GM18499 (cell line): ENCODE measurements around the gene RANBP10.
A peak's percentile ranks its signal among the peaks of the same experiment; 100 is the strongest.
"Not testable (repeated sequence)": the region's sequence is repeated elsewhere in the genome, so short reads cannot be mapped to it uniquely, and the experiment has no call there.

Experiments
- ATAC-seq: cut with Tn5 transposase; IDR thresholded peaks from one replicate; pipeline ENCODE4 v1.9.1; 2021; ENCODE audit warnings: moderate number of reproducible peaks; ENCODE audit not compliant: insufficient read depth, unreplicated experiment

RANBP10 gene

DNA sequence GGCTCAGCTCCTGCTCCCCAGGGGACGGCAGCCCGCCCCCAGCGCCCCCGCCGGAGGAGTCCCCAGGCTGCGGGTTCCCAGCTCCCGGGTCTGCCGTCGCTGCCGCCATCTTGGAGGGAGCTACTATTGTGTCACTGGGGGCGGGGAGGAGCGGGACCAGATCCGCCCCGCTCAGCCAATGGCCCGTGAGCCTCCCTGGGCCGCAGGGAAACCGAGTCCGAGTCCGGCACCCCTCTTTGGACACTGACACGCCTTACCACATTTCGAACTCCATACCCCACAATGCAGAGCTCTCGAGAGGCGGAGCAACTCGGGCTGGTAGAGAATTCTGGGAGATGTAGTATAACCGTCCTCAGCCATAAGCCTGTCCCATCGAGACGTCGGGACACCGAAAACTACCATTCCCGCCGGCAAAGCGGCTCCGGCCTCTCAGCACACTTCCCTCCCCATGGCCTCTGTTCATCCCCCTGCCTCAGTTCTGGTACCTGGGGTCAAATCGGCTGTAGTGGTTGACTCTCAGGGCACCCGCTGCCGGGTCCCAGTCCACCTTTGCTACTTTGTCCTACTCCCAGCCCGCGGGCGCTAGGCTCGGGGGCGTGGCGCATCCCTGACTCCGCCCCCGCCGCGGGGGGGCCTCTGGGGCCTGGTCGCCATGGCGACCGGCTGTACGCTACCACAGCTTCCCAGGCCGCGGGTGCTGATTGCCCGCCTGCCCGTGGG lies at the start of gene RANBP10, which contains the start of gene TSNAXIP1:
TSS of gene RANBP10 (minus strand) at position 133 of the 720 bp plus-strand sequence. CDS start at position 109, 24 bp downstream.
TSS of gene TSNAXIP1 (plus strand) at position 462 of the 720 bp plus-strand sequence. CDS start 261 bp downstream, outside the sequence.
- peak; percentile 89 for ATAC-seq

DNA sequence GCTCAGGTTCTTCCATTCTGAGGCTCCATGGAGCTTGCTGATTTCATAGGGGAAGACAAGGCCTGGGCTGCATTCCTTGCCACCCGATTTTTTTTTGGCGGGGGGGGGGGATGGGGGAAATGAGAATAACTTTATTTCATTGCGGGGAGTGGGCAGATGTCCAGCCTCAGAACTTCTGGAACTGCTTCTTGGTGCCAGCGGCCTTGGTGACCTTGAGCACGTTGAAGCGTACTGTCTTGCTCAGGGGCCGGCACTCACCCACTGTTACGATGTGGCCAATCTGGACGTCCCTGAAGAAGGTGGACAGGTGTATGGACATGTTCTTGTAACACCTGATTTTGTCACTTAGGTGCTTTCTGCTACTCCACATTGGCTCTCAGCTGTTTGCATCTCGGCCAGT lies 49.4 kb upstream of the RANBP10 start:
- no peak for ATAC-seq

DNA sequence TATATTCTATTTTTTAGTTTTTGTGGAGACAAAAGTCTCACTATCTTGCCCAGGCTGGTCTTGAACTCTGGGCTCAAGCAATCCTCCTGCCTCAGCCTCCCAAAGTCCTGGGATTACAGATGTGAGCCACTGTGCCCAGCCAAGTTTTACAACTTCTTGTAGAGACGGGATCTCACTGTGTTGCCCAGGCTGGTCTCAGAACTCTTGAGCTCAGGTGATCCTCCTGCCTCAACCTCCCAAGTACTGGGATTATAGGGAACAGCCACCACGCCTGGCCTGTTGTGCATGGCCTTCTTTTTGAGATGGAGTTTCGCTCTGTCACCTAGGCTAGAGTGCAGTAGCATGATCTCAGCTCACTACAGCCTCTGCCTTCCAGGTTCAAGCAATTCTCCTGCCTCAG lies 47.3 kb upstream of the RANBP10 start:
- ATAC-seq: no peak

DNA sequence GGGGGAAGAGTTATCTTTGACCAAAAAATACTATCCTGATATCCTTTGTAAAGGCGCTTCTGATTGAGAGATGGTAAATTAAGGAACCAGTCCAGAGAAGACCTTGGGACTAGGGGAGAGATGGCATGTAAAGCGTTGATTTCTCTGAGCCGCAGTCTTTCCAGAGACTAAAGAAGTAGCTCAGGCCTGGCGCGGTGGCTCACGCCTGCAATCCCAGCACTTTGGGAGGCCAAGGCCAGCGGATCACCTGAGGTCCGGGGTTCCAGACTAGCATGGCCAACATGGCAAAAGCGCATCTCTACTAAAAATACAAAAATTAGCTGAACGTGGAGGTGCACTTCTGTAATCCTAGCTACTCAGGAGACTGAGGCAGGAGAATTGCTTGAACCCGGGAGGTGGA lies 41.8 kb upstream of the RANBP10 start:
- no peak for ATAC-seq

DNA sequence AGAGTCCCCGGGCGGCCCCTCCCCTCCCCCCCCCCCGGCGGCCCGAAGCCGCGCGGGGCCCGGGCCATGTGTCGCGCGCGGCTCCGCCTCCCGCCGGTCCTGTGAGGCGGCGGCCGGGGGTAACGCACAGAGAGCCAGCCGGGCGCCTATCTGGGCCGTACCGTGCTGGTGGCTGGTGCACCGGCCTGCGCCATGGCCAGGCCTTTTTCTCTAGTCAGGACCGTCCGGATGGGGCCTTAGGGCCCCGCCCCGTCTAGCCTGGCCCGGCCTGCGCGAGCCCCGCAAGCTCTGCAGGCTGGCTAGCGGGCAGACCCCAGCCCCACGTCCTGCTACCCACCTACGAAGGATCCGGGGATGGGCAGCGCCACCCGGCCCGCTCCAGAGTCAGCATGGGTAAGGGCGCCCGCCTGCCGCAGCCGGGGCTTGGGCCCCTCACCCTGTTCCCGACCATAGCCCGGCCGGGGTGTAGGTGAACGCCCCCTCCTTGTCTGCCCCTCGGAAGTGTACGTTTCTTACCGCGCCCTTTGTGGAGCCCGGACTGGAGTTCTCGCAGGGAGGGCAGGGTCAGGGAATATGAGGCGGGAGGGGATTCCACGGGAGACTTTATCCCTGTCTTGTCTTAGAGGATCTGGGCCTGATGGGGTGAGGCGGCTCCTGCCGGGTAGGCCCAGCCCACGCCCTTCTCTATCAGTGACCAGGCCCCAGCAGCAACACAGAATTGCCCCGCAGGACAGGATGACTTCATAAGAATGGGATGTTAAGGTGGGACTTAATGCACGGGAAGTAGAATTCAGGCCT lies 40.9 kb upstream of the RANBP10 start, which contains the start of gene CENPT:
TSS of gene CENPT (minus strand) at position 630 of the 798 bp plus-strand sequence. CDS start 13,834 bp downstream, outside the sequence.
- ATAC-seq: peak; percentile 16

DNA sequence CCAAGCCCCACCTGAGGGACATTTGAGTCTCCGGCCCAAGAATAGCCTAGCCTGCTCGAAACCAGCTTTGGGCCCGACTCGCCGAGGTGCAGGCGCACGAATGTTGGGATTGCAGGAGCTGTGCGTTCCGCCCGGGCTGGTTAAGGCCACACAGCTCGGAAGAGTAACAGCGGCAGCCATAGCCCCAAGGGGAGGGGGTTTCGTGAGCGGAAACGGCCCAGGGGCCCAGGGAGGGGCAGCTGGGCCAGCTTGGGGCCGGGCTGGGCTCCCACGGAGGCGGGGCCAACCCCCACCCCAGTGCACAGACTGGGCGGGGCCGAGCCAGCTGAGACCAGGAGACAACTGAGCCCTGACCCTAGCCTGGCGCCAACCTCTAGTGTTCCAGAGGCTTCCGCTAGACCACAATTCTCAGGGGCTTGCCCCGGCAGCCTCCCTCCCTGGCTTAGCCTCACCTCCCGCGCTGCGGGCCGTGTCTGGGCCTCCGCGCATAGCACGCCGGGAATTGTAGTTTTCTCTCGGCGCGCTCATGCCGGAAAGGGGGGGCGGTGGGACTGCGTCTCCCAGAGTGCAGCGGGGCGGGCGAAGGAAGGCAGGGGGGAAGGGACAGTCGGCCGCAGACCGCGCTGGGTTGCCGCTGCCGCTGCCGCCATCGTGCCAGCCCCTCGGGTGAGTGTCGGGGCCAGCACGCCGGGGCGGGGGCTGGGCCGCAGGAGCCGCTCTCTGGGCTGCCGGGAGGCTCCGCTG lies 40.1 kb upstream of the RANBP10 start, which contains the start of gene NUTF2:
TSS of gene NUTF2 (plus strand) at position 614 of the 744 bp plus-strand sequence. CDS start 18,198 bp downstream, outside the sequence.
- peak; percentile 44 for ATAC-seq

DNA sequence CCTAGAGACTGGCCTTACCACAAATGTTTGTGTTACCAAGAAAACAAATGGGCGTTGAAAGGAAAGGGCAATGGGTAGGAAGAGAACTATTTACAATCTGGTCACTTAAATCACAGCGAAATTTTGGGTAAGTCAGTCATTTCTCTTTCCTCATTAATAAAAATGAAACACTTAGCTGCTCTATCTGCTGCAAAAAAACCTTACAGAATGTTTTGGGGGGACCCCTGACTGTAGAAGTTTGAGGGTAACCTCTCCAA lies 39.6 kb upstream of the RANBP10 start:
- ATAC-seq: no peak

DNA sequence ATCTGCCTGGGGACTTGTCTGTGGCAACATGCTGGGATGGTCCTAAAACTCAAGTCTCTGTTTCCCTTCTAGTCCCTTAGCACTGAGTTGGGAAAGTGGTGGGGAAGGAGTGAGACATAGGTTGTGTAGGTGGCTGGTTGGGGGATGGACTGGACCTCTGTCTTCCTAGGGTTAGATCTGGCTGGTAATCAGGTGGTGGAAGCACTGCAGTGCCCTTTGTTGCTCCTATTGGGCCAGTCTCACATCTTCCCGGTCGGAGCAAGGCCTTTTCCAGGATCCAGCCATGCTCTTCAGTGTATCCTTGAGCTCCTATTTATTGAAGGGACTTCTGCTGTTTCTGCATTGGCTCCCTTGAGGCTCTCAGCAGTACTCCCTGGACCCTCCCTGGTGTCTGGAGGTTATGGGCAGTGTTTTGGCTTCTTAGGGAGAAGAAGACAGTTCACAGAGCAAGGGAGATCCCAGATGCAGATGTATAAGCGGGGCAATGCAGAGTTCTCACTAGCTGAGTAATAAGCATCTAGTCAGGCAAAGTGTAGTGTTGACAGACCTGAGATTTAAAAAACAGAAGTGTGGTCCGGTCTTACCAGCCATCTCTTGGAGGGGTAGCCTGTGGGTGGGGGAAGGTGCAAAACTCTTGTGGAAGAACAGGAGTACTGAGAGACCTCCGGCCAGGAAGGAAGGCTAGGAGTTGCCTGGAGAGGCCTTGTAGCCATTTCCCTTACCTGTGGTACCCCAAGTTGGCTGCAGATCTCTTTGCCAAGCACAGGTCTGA lies 39.1 kb upstream of the RANBP10 start:
- no peak for ATAC-seq

DNA sequence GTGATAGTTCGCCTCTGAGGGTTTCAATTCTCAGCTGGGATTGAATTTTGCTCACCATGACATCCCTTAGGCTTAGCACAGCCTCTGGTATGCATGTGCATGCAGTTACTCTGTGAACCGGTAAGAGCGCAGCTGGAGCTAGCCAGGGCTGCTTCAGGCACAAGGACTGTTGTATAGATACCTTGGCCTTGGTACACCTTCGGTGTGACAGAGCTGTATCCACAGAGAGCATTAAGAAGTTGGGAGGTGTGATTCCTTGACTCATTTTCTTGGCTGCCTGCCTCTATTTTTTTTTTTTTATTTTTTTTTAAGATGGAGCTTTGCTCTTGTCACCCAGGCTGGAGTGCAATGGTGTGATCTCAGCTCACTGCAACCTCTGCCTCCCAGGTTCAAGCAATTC lies 38.1 kb upstream of the RANBP10 start:
- ATAC-seq: no peak

DNA sequence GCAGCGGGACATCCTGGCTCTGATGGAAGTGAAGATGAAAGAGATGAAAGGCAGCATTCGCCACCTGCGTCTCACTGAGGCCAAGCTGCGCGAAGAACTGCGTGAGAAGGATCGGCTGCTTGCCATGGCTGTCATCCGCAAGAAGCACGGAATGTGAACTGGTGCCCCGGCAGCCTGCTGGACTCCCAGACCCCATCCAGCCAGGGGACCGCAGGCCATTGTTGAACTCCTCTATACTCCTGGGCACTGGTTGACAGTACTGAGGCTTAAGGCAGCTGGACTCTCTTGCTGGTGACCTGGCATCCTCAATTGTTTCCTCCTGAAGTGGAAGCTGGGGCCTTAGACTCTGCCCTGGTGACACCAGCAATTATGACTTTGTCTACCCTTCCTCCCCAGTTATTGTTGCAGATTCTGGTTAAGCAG lies 37.0 kb upstream of the RANBP10 start:
- no peak for ATAC-seq

DNA sequence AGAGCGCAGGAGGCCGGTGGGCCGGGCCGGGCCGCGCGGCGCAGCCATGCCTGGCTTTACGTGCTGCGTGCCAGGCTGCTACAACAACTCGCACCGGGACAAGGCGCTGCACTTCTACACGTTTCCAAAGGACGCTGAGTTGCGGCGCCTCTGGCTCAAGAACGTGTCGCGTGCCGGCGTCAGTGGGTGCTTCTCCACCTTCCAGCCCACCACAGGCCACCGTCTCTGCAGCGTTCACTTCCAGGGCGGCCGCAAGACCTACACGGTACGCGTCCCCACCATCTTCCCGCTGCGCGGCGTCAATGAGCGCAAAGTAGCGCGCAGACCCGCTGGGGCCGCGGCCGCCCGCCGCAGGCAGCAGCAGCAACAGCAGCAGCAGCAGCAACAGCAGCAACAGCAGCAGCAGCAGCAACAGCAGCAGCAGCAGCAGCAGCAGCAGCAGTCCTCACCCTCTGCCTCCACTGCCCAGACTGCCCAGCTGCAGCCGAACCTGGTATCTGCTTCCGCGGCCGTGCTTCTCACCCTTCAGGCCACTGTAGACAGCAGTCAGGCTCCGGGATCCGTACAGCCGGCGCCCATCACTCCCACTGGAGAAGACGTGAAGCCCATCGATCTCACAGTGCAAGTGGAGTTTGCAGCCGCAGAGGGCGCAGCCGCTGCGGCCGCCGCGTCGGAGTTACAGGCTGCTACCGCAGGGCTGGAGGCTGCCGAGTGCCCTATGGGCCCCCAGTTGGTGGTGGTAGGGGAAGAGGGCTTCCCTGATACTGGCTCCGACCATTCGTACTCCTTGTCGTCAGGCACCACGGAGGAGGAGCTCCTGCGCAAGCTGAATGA lies 36.4 kb upstream of the RANBP10 start:
- ATAC-seq: no peak

DNA sequence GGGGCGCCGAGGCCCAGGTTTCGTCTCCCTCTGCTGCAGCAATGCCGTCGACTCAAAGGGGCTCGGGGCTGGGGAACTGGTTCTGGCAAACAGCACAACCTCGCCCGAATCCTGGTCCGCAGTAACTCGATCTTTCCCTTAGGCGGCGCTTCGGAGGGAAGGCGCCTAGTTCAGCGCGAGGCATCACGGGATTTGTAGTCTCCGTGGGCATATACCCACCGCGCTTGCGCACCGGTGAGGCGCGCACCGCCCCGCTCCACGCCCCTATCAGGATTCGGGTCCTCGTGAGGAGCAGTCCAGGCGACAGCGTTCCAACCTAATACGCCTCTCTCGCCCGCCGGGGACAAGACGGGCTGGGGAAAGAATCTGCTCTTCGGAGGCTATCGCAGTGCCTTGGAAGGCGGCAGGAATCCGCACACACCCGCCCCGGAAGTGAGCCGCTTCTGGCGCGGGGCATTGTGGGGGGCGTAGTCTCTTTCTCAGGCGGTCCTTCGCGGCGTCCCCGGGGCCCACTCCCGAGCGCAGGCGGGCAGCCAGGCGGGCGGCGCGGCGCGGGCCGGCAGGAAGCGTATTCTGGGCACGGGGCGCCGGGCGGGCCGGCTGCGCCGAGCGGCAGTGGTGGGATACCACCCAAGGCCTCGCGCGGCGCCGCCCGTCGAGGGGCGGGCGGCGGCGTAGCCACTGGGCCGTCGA lies 35.6 kb upstream of the RANBP10 start, which contains the start of gene THAP11:
TSS of gene THAP11 (plus strand) at position 505 of the 693 bp plus-strand sequence. CDS start 235 bp downstream, outside the sequence.
- peak; percentile 39 for ATAC-seq

DNA sequence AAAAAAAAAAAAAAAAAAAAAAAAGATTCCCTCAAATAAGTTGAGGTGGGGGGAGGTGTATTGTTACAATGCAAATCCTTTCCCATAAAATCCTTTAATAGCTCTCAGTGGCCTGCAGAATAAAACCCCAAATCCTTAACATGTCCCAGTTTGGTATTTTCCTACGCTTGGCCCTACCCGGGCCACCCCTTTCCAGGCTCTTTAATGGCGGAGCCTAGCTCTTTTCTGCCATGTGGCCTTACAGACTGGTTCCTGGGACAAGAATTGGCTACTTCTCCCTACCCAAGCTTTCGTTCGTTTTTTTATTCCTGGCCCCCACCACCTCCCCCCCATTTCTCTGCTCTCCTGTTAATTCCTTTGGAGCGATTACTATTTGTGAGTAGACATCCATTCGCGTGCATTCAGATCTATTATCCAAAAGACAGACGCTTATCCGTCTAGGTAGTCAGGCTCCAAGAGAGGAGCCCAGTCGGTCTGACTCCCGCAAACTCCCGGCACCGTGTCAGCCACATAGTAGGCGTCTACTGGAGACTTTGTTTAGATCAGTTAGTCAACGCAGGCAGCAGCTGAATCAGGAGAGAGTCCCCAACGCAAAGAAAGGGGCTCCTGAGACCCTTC lies 34.9 kb upstream of the RANBP10 start:
- ATAC-seq: no peak

DNA sequence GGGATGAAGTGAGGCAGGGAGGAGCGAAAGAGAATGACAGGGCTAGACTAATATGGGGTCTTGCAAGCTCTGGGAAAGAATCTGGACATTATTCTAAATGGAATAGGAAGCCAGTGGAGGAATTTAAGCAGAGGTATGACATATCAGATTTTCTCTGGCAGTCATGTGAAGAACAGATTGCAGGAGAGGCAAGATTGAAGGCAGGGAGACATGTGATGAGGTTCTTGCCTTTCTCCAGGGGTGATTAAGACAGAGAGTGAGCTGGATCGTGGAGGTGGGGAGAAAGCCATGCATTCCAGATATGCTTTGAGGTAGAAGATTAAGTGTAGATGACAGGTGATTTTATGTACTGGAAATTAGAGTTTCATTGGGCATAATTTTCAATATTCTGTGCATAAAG lies 31.5 kb upstream of the RANBP10 start:
- ATAC-seq: no peak

DNA sequence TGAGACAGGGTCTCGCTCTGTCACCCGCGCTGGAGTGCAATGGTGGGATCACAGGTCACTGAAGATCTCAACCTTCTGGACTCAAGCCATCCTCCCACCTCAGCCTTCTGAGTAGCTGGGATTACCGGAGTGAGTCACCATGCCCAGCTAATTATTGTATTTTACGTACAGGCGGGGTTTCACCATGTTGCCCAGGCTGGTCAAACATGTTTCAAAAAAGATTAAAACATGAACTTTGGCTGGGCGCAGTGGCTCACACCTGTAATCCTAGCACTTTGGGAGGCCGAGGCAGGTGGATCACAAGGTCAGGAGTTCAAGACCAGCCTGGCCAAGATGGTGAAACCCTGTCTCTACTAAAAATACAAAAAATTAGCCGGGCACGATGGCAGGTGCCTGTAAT lies 30.8 kb upstream of the RANBP10 start:
- not testable (repeated sequence) for ATAC-seq

DNA sequence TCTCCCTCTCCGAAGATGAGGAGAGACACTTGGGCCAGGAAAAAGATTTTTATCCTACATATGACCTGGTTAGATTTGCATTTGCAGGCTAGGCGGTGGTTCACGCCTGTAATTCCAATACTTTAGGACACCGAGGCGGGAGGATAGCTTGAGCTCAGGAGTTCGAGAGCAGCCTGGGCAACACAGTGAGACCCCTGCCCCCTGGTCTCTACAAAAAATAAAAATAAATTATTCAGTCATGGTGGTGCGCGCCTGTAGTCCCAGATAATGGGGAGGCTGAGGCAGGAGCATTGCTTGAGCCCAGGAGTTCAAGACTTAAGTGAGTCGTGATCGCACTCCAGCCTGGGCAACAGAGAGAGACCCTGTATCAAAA lies 27.9 kb upstream of the RANBP10 start:
- no peak for ATAC-seq

DNA sequence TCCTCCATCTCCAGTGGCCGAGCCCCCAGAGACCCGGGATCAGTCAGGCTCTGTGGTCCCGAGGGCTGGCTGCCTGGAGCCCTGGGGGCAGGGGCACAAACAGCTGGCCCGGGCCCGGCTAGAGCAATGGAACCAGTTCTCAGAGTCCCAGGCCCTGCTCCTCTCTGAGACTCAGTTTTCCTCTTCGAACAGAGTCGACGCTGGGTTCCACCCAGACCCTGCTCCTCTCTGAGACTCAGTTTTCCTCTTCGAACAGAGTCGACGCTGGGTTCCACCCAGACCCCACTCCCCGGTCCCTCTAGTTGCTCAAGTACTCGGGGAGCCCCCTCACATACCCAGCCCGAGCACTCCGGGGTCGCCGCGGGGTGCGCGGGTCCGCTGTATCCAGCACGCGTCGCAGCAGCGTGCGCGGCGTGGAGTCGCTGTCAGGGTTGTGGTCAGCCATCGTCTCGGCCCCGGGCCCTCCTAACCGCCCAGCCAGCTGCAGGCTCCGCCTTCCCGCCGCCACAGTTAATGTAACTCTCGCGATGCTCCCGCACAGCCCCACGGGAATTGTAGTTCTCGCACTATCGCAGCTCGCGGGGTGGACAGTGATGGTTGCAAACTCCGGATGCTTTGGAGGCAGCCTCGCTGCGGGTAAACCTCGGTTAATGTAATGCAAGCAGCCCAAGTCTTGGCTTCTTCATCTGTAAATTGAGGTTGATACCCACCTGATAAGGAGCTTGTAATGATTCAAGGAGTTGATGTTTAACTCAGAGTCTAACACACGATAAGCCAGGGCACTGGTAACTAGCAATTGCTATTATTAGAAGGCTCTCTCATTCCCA lies 27.3 kb upstream of the RANBP10 start:
- ATAC-seq: peak; percentile 94
